Superior temporal gyrus (tissue), 1 donor: ENCODE results near the gene ZNF674.

Experiments
- DNase-seq: peaks from one replicate; pipeline ENCODE4 v3.0.0-alpha.2; 2016; ENCODE audit errors: extremely low spot score

Gene ZNF674

DNA sequence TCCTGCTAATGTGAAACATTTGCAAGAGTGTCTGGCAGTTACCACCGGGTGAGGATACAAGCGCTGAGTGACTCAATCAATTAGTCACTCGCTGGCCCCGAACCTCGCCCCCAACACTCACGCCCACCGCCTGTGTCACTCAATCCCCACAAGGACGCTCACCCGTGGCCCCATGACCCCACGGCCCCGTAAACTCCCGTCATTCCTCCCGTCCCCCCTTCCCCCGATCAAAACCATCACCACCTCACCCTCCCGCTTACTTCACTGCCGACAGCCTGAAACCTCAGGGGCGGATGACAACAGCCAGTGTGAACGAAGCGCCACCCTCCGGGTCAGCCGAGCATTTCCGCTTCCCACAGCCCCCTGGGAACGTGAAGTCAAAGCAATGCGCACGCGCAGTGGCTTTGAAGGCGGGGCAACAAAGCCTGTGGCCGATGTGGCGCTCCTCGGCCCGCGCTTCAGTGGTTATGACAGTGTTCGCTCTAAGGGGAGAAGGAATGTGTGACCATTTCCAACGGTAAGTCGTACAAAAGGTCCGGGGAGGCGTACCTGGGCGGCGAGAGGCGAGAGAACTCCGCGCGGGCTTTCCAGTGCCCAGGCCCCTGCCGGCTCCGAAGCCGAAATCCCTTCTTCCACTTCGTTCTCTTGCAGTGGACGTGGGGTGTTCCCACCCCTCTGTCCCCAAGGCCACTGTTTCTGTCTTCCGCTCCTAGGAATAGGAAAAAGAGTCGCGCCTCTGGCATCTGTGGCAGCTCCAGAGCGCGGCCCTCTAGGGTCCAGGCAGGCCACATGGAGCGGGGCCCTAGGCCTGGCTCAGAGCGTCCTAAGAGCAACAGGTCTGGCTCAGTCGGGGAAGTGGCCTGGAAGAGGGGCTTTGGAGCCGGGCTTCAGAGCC lies at the start of gene ZNF674:
TSS of gene ZNF674 (minus strand) at position 311 of the 895 bp plus-strand sequence. CDS start 3,334 bp downstream, outside the sequence.
- DNase-seq: peak; percentile 92

DNA sequence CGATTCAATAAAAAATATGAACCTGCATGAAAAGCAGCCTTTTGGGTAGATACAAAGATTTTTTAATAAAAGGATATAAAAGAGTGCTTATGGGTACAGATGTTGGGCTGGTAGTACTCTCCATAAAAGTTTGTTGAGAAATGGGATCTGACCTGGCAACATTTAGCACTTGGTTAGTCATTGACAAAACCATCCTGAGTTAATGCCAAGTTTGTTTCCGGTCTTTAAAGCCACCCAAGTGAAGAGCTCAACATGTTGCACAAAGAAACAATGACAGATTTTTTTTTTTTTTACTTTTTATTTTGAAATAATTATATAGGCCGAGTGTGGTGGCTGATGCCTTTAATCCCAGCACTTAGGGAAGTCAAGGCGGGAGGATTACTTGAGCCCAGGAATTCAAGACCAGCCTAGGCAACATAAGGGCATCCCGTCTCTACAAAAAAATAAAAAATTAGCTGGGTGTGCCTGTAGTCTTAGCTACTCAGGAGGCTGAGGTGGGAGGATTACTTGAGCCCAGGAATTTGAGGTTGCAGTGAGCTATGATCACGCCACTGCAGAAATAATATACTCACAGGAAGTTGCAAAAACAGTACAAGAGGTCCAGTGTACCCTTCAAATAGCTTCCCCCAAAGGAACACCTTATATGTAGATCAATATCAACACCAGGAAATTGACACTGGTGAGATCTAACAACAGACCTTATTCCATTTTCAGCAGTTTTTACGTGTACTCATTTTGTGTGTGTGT lies 44.9 kb upstream of the ZNF674 start:
- no peak for DNase-seq

DNA sequence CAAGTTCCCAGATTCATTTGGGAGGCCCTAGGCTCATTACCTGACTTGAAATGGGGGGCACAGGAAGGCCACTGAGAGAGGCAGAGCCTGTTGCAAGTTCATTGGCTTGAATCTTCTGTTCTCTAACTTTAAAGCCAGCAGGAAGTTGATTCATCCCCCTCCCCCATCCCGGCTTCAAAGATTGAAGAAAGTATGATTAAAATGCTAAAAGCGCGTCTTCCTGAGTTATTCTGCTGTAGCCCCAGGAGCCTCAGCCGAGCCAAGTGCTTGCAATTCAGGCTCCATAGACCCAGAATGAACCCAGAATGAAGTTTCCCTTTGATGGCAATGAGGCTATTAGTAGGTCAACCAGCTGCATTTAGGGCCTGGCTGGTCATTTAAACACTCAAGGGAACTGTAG lies 43.0 kb upstream of the ZNF674 start:
- no peak for DNase-seq

DNA sequence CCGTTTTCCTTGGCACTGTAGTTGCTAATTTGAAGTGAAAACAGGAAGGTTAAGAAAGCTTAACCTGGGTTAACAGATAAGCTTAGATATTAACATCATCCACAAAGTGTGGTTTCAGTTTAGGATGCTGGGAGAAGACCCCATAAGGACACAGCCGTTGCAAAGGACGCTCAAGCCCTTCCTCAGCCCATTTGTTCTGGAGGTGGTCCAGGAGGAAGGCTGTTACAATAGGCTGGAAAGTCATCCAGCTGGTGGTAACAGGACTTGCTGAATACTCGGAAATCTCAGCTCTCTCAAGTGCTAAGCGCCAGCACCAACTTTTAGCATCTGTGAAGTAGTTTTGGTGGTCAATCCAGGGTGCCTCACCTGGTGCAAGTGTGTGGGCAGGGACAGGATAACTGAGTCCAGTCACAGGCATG lies 42.5 kb upstream of the ZNF674 start:
- no peak for DNase-seq

DNA sequence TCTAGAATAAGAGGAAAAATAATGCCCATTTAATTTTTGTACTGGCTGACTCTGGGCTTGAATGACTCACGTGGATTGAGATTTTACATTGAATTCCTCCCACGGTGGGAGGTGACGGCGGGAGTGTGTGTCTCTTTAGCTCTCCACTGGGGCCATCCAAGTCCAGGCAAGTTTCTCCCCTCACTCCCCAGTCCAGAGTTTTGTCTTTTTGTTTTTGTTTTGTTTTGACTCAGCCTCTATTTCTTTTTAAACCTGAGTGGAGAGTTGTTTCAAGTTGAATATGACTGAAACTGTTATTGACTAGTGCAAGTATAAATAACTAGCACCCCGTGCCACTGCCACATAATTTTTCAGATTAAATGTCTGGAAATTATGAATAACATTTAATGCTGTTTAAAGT lies 41.9 kb upstream of the ZNF674 start:
- no peak for DNase-seq

DNA sequence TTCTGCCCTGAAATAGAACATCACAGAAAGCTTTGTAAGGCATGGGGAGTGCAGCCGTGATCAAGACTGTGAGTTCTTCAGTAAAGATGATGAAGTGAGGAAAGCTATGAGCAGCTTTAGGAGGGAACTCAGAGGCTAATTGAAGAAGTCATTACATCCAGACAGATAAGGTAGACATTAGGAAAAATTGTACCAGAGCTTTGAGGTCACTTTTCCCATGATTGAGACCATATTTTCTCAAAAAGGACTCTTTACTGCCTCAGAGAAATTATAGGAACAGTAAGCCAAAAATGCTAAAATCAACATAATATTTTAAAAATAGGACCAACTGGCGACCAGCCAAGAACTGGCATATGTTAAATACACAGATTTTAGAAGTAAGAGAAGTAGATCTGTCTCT lies 39.5 kb upstream of the ZNF674 start:
- no peak for DNase-seq

DNA sequence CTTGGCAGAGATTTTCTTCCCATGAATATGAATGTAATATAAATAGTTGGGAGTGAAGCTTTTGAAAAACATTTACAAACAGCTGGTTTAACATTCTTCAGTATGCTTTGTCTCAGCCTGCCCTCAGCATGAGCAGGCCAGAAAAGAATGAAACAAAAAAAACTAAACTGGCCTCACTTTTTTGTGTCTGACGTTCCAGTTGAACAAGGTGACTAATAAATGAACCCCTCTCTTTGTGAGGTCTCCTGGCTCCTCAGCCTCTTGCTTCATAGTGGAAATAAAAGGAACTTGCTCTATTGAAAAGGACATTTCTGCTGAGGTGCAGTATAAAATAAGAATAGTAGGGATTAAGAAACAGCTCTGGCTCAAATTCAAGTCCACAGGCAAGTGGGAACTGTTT lies 37.7 kb upstream of the ZNF674 start:
- DNase-seq: no peak

DNA sequence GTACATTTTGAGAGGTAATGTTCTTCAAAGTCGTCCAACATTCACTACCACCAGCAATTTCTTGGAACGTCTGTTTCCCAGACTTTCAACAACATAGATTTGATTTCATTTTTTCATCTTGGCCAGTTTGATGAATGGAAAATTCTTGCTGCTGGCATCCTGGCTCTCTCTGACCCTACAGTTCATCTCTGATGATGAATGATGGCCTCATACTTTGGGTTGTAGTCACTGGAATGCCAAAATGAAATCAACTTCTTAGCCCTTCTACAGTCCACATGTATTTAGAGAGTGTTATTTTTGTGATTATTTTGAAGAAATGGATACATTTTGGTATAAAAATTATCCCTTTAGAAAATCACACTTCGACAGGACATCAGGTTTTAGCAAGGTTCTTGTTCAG lies 37.1 kb upstream of the ZNF674 start:
- DNase-seq: no peak

DNA sequence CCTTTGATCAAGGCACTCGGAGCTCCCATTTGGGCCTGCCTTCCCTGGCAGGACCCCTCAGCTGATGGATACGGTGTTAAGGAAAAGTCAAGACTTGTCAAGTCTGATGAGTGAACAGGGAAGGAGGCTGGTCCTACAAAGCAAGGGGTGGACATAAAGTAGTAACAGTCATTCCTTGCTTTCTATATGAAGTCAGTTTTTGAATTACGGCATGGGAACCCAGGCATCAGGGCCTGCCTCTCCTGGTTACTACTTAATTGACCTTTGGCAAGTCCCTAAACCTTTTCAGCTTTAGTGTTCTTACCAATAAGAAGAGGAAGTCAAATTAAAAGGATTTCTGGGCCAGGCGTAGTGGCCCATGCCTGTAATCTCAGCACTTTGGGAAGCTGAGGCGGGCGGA lies 35.4 kb upstream of the ZNF674 start:
- no peak for DNase-seq

DNA sequence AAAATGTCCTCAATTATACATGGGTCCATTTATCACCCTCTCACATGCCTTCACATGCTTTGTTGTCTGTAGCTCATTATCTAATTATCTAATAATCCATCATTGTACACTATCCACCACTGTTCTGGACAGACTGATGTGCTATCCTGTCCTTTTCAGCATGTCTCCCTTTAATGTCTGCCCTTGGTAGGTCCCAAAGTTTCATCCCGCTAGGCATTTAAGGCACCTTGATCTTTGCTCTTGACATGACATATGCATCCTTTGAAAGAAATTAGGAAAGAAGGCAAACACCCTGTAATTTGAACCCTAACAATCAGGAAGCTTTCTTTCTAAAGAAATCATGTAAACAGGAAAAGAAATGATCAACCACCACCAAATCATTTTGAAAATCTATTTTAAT lies 34.0 kb upstream of the ZNF674 start:
- no peak for DNase-seq

DNA sequence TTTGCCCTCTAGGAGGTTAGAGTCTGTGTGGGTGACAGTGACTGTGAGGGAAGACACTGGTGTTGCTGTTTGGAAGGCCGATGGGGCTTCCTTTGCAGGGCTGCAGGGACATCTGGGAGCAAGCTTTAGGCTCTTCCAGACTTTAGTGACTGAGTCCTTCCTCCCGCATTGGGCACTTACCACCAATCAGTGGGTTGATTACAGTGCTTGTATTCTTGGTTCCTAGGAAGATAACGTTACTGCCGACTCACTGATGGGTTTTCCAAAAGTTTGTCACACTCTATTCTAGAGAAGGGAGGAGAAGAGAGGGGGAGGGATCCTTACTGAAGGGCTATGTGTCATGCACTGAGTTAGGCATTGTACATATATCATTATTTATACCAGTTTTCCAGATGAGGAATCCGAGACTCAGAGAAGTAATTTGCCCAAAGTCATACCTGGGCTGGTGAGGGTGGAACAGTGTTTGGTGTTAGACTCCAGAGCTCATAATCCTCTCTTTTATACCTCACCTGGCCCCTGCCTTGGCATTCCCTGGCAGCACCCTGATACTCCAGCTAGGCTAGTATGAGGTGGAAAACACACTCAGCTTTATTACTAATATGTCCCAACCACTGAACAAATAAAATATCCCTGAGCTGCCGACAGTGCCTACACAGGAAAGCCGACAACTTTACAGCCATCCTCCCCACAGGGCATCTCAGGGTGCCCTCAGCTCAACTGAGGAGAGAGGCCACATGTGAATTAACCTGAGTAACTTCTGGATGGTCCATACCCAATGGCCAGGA lies 32.2 kb upstream of the ZNF674 start:
- no peak for DNase-seq

DNA sequence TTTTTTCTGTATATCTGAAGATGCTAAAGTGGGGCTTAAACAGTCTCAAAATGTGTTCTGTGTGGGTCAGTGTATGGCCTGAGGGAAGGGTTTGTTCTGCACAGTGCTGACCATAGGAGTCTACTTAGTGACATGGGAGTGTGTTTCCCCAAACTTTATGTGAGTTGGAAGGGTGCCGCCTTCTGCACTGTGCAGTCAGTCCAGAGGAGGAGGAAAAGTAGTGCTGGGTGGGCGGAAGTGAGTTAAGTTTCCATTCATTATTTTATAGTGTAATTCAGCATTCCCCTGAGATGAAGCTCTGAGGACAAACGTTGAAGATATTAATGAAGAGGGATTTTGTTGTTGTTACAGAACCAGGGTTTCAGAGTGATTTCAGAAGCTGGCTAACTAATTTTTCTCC lies 31.2 kb upstream of the ZNF674 start:
- no peak for DNase-seq

DNA sequence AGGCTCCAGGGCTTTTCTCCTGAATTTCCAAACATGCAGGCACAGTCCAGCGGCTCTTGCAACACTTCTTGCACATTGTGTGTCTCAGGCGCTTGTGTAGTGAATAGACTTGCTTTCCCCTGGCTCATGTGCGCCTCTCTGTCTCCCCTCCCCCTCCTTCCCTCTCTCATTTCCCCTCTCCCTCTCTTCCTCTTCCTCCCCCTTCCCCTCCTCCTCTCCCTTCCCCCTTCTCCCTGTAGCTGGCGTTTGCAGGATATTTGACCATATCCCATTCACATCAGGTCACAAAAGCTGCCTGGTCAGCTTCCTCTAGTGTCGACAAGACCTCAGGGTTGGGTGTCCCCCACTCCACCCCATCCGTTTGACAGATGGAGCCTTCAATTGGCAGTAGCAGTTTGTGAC lies 30.8 kb upstream of the ZNF674 start:
- no peak for DNase-seq

DNA sequence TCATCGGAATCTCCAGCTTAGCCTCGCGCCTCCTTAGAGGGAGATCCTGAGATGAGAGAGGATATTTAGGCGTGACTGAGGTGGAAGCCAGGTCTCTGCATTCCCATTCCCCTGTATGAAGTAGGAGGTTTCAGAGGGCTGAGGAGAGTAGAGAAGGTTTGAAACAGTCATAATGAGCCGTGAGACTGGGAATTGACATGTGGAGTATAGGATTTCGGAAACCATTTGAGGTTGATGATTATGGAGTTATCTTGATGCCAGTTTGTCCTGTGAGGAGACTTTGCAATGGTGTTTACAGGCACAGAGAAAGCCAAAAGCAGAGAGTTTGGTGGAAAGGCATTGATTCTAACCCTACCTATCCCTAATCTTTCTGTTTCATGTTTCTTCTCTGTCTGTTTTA lies 30.4 kb upstream of the ZNF674 start:
- DNase-seq: no peak

DNA sequence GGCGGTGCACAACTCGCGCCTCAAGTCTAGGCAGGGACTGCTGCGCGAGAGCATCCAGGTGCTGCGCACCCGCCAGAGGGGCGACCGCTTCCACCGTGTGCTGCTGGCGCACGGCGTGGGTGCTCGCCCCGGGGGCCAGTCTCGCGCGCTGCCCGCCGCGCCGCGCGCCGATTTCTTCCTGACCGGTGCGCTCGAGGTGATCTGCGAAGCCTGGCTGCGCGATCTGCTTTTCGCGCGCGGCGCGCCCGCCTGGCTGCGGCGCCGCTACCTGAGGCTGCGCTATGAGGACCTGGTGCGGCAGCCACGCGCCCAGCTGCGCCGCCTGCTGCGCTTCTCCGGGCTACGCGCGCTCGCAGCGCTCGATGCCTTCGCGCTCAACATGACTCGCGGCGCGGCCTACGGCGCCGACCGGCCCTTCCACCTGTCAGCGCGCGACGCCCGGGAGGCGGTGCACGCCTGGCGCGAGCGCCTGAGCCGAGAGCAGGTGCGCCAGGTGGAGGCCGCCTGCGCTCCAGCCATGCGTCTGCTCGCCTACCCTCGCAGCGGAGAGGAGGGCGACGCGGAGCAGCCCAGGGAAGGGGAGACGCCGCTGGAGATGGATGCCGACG lies 29.7 kb upstream of the ZNF674 start:
- no peak for DNase-seq

DNA sequence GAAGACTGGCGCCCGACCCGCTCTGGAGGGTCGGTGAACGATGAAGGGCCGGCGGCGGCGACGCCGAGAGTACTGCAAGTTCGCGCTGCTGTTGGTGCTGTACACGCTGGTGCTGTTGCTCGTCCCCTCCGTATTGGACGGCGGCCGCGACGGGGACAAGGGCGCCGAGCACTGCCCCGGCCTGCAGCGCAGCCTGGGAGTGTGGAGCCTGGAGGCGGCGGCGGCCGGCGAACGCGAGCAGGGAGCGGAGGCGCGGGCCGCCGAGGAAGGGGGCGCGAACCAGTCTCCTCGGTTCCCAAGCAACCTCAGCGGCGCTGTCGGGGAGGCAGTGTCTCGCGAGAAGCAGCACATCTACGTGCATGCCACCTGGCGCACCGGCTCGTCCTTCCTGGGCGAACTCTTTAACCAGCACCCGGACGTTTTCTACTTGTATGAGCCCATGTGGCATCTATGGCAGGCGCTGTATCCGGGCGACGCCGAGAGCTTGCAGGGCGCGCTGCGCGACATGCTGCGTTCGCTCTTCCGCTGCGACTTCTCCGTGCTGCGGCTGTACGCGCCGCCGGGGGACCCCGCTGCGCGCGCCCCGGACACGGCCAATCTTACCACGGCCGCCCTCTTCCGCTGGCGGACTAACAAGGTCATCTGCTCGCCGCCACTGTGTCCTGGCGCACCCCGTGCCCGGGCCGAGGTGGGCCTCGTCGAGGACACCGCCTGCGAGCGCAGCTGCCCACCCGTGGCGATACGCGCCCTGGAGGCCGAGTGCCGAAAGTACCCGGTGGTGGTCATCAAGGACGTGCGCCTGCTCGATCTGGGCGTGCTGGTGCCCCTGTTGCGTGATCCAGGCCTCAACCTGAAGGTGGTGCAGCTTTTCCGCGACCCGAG lies 28.9 kb upstream of the ZNF674 start:
- DNase-seq: no peak

DNA sequence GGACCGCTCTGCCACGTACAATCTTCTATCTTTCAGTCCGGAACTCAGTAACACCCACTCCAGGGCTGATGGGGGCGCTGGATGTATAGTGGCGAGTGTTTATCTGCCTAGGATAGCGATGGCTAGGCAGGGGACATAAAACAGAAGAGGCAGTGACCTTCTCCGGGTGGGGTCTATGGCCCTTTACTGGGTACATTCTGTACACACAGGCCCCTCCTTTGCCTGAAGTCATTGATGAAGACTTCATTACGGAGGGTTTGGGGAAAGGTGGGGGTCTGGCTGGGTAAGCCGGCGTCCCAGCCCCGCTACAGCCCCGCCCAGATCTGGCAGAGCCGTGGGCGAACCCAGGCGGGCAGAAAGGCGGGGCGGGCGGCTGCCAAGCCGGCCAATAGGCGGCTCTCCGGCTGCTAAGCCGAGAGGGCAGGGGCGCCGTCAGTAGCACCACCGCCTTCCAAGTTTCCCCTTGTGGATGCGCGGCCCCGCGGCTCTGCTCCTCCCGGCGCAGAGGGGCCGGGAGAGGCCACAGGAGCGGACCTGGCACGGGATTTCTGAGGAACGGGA lies 28.2 kb upstream of the ZNF674 start, which contains the start of gene CHST7:
TSS of gene CHST7 (plus strand) at position 435 of the 561 bp plus-strand sequence. CDS start 167 bp downstream, outside the sequence.
- no peak for DNase-seq

DNA sequence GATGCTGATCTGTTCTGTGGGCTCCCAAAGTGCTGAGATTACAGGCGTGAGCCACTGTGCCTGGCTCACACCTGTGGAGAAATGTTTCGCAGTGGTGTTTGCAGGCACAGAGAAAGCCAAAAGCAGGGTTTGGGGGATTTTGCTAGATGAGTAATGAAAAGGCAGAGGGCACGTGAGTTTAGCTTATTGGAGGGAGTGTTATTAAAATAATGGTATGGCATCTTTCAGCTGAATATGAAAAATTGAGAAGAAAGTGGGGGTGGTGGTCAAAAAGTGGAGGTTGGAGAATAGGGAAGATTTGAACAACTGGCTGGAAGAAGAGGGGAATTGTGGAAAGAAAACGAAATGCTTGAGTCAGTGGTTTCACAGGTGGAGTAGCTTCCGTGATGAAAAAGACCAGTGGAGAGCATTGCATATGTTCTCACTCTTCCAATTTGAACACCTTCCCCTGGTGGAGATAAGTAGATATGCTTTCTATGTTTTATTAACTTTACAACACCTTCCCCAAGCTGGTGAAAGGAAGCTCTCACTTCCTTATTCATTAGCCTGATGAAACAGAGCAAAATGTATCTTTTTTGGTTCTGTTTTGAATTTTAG lies 27.2 kb upstream of the ZNF674 start:
- DNase-seq: no peak

DNA sequence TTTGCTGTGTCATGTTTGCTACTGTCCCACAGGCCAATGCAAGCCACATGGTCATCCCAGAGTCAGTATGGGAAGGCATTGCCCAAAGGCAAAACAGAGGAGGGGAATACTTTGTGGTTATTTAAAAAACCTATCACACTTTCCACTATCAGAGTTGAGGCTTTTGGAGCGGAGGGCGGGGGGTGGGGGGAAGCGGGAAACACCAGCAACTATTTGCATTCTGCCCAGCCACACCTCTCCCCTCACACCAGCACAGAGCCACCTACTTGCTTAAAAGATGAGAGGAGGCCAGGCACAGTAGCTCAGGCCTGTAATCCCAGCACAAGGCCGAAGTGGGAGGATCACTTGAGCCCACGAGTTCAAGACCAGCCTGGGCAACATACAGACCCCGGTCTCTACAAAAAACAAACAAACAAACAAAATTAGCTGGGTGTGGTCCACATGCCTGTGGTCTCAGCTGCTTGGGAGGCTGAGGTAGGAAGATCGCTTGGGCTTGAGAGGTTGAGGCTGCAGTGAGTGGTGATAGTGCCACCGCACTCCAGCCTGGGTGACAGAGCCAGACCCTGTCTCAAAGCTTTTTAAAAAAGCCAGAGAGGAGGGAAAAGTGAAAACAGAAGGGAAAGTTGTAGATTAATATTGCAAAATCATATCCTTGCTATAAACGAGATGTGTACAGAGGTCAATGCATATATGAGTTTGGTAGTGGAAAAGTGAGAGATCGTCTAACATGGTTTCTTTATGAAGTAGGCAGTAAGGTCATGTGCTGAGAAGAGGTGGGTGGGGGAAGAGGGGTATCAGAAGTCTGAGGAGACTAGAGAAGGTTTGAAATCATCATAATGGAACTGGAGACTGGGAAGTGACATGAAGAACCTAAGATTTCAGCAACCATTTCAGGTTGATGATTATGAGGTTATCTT lies 26.5 kb upstream of the ZNF674 start:
- no peak for DNase-seq
